GM12801 (cell line): ENCODE data around the gene JTB.

ENCODE experiments used
- TF ChIP-seq, protein P1 (sequence below): IDR thresholded peaks from one replicate; pipeline ENCODE4 v1.5.1; 2011; ENCODE audit warnings: control low read depth; ENCODE audit not compliant: insufficient read length; ENCODE audit errors: extremely low read depth

JTB gene

DNA sequence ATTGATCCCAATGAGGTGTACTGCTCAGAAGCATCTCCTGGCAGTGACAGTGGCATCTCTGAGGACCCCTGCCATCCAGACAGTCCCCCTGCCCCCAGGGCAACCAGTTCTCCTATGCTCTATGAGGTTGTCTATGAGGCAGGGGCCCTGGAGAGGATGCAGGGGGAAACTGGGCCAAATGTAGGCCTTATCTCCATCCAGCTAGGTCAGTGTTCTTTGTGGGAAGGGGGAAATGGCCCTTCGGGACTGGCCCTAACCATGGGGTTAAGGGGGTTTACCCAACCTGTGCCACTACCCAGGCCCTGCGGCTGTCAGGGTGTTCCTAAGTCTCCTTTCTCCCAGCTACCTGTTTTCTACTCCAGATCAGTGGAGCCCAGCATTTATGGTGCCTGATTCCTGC, 8.5 kb downstream of the JTB start:
- TF ChIP-seq, protein P1, sequence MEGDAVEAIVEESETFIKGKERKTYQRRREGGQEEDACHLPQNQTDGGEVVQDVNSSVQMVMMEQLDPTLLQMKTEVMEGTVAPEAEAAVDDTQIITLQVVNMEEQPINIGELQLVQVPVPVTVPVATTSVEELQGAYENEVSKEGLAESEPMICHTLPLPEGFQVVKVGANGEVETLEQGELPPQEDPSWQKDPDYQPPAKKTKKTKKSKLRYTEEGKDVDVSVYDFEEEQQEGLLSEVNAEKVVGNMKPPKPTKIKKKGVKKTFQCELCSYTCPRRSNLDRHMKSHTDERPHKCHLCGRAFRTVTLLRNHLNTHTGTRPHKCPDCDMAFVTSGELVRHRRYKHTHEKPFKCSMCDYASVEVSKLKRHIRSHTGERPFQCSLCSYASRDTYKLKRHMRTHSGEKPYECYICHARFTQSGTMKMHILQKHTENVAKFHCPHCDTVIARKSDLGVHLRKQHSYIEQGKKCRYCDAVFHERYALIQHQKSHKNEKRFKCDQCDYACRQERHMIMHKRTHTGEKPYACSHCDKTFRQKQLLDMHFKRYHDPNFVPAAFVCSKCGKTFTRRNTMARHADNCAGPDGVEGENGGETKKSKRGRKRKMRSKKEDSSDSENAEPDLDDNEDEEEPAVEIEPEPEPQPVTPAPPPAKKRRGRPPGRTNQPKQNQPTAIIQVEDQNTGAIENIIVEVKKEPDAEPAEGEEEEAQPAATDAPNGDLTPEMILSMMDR, result no peak

DNA sequence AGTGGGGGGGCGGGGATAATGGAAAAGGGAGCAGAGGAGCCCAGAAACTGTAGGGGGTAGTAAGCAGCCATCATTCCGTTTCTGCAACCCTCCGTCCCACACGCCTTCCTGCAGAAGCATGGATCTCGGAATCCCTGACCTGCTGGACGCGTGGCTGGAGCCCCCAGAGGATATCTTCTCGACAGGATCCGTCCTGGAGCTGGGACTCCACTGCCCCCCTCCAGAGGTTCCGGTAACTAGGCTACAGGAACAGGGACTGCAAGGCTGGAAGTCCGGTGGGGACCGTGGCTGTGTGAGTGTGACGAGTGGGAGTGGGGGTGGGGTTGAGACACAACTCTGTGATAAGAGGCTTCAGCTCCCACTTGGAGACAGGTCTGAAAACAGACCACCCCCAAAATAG, 9.1 kb downstream of the JTB start:
- TF ChIP-seq, protein P1, result no peak

DNA sequence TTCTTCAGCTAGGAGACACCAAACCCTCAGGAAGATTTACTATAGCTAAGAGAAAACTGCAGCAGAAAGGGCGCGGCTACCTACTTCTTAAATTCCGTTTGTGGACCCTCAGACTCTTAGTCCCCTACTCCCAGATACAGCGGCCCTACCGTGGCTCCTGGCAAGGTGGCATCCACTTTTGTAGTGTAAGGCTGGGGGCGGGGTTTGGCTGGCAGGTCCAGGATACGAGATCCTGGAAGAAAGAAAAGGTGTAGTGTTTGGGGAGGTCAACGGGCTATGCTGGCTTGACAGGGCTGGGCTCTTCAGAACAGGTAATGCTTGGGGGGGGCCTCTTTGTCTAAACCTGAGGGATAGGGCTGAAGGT, 9.5 kb downstream of the JTB start:
- TF ChIP-seq, protein P1, result no peak

- TF ChIP-seq, protein P1, result no peak
These were observed 10.1 kb downstream of the JTB start, which contains the start of gene CREB3L4 for GRCh38 chr1:153967107-153967999. TSS of gene CREB3L4 (plus strand) at chr1:153967902. CDS start at chr1:153968526, 624 bp downstream.

- TF ChIP-seq, protein P1, result no peak
These were observed 13.6 kb downstream of the JTB start for GRCh38 chr1:153963850-153964331.

GRCh38 chr1:153963030-153963849, 14.2 kb downstream of the JTB start, which contains the start of gene SLC39A1:
TSS of gene SLC39A1 (minus strand) at chr1:153963537. CDS start at chr1:153962715, 822 bp downstream.
- TF ChIP-seq, protein P1, result no peak
